ENCODE measurements around the gene SYCE3. TPM values are rescaled to one million over a fixed set of nuclear protein-coding genes. Genes with fewer than 3 reads are reported as not detected.

The SYCE3 gene
- total and polyA plus RNA-seq, 7 donors = not detected

DNA sequence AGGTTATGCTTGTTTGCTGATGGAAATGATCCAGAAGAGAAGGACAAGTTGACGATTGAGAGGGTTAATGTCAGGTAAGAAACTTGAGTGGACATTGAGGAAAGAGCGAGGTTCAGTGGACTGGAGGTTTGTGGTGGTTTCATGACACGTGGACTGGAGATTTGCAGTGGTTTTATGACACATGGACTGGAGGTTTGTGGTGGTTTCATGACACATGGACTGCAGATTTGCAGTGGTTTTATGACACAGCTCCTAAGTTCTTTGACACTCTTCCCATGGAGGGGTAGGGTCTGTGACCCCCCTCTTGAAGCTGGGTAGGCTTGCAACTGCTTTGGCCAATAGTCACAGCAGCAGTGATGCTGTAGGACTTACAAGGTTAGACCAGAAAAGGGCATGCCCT, 32.5 kb upstream of the SYCE3 start:
- WGBS, 3 donors = 86 to 88% (median 87%) methylated on average over 3 of the region's 3 CpGs

DNA sequence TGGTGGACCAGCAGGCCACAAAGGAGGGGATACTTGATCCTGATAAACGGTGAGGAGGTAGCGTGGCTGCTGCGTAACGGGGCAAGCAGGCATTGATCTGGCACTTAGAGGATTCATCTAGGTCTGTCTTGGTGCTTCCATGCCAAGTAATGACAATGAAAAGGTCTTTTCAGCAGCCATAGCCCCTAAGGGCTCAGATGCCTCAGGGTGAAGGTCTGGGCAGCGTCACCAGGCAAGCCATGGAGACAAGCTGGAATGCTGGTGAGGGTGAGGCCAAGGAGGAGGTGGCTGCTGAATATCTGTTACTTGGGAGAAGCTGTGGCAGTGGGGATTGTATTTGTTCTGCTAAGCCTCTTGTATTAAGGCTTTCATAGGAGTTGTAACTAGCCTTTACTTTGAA, 24.7 kb upstream of the SYCE3 start:
- ATAC-seq (no peak), DNase-seq (no peak)
- Histone ChIP-seq H3K4me1 (peaks cover 7% of the 10 kb centered on the region), H3K36me3 (ENCODE audit: insufficient read depth in 1 of 2, low read depth in 1 of 2) (no peaks in the 10 kb centered on the region), H3K9me3 (no peaks in the 10 kb centered on the region), H3K4me3 (no peak overlapping the region), H3K27me3 (ENCODE audit: insufficient read depth in 3 of 3, low read length in 2 of 3) (no peaks in the 10 kb centered on the region), H3K27ac (no peak overlapping the region)
- TF ChIP-seq, protein P1, sequence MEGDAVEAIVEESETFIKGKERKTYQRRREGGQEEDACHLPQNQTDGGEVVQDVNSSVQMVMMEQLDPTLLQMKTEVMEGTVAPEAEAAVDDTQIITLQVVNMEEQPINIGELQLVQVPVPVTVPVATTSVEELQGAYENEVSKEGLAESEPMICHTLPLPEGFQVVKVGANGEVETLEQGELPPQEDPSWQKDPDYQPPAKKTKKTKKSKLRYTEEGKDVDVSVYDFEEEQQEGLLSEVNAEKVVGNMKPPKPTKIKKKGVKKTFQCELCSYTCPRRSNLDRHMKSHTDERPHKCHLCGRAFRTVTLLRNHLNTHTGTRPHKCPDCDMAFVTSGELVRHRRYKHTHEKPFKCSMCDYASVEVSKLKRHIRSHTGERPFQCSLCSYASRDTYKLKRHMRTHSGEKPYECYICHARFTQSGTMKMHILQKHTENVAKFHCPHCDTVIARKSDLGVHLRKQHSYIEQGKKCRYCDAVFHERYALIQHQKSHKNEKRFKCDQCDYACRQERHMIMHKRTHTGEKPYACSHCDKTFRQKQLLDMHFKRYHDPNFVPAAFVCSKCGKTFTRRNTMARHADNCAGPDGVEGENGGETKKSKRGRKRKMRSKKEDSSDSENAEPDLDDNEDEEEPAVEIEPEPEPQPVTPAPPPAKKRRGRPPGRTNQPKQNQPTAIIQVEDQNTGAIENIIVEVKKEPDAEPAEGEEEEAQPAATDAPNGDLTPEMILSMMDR (IDR thresholded peaks at IDR 0.05) = no peak
- 88 to 97% (median 92%) methylated on average over 5 of the region's 5 CpGs for WGBS, 3 donors
- intact Hi-C loops (cut with DNase I) = no loop called here

More for the DNA sequence above, 32.5 kb upstream of the SYCE3 start:
- no peaks in the 10 kb centered on the region for H3K4me1 ChIP-seq
- no peaks in the 10 kb centered on the region for H3K36me3 ChIP-seq (ENCODE audit: insufficient read depth in 1 of 2, low read depth in 1 of 2)
- intact Hi-C loops (cut with DNase I) = no loop called here
- no peaks in the 10 kb centered on the region for H3K9me3 ChIP-seq
- TF ChIP-seq, protein P1 (IDR thresholded peaks at IDR 0.05) = no peak
- H3K27me3 ChIP-seq (ENCODE audit: insufficient read depth in 3 of 3, low read length in 2 of 3) = peaks cover 0 to 14% (median 0%) of the 10 kb centered on the region in 3 donors
- ATAC-seq (no peak), DNase-seq (no peak)
- H3K4me3 ChIP-seq = no peak overlapping the region
- no peak overlapping the region for H3K27ac ChIP-seq

DNA sequence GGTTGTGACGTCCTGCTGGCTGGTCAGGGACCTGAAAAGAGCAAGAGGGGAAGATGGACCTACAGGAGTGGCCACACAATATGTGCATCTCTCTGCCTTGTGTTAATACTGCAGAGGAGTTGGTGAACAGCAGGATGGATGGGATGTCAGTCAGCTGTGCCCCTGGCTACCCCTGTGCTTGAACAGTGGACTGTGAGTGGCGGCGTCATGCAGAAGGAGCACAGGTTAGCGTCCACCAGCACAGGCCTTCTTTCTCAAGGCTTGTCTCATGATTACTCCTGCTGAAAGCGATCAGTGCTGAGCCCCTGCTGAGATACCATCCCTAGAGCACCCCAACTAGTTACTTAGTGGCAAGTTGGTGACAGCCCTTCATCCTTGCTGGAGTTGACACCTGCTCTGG, 23.7 kb upstream of the SYCE3 start:
- ATAC-seq (no peak), DNase-seq (no peak)
- H3K27me3 ChIP-seq (ENCODE audit: insufficient read depth in 3 of 3, low read length in 2 of 3) = no peaks in the 10 kb centered on the region
- TF ChIP-seq, protein P1 (IDR thresholded peaks at IDR 0.05) = no peak
- H3K36me3 ChIP-seq (ENCODE audit: insufficient read depth in 1 of 2, low read depth in 1 of 2) = no peaks in the 10 kb centered on the region
- no peak overlapping the region for H3K27ac ChIP-seq
- WGBS, 3 donors = 72 to 96% (median 83%) methylated on average over 5 of the region's 5 CpGs
- intact Hi-C loops (cut with DNase I) = no loop called here
- peaks cover 12% of the 10 kb centered on the region for H3K4me1 ChIP-seq
- H3K9me3 ChIP-seq = no peaks in the 10 kb centered on the region
- no peak overlapping the region for H3K4me3 ChIP-seq

DNA sequence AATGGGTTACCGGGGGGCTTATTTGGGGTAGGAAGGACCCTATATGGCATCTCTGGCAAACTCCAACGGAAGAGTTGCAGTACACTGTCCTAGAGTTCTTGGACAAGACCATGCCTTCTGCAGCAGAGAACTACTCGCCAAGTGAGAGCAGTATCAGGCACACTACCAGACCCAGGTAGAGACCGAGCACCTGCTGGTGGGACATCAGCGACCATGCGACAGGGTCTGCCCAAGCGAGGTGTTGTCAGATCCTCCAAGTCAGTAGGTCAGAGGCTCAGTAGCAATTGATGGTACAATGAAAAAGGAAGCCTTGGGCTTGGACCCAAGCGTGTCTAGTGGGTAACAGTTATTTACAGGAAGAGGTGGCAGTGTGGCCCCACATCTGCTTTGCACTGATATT, 23.1 kb upstream of the SYCE3 start:
- ATAC-seq (no peak), DNase-seq (no peak)
- TF ChIP-seq, protein P1 (IDR thresholded peaks at IDR 0.05) = no peak
- no peaks in the 10 kb centered on the region for H3K27me3 ChIP-seq (ENCODE audit: insufficient read depth in 3 of 3, low read length in 2 of 3)
- WGBS, 3 donors = 87 to 97% (median 94%) methylated on average over 8 of the region's 8 CpGs
- intact Hi-C loops (cut with DNase I) = no loop called here
- H3K36me3 ChIP-seq (ENCODE audit: insufficient read depth in 1 of 2, low read depth in 1 of 2) = no peaks in the 10 kb centered on the region
- H3K27ac ChIP-seq = no peak overlapping the region
- H3K4me1 ChIP-seq = peaks cover 18% of the 10 kb centered on the region
- no peaks in the 10 kb centered on the region for H3K9me3 ChIP-seq
- H3K4me3 ChIP-seq = no peak overlapping the region

DNA sequence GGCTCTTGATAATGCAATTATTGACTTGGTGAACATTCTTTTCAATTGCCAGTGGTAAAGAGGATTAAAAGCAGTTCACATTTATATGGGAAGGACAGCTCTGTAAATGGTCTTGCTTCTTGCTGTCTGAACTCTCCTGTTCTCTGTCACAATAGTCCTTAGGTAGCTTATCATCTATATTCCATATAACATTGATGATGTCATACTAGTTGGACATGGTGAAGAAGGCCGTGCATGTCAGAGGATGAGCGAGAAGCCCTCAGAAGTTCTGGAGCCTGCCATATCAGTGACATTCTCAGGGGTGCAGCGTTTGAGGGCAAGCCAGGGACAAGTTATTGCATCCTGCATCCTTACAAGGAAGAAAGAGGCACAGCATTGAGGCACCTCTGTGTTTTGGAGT, 22.5 kb upstream of the SYCE3 start:
- H3K4me1 ChIP-seq = peaks cover 22% of the 10 kb centered on the region
- H3K4me3 ChIP-seq = no peak overlapping the region
- no peaks in the 10 kb centered on the region for H3K9me3 ChIP-seq
- intact Hi-C loops (cut with DNase I) = no loop called here
- DNase-seq (no peak), ATAC-seq (no peak)
- peaks cover 0 to 3% of the 10 kb centered on the region in 2 donors for H3K36me3 ChIP-seq (ENCODE audit: insufficient read depth in 1 of 2, low read depth in 1 of 2)
- H3K27me3 ChIP-seq (ENCODE audit: insufficient read depth in 3 of 3, low read length in 2 of 3) = no peaks in the 10 kb centered on the region
- H3K27ac ChIP-seq = no peak overlapping the region
- TF ChIP-seq, protein P1 (IDR thresholded peaks at IDR 0.05) = no peak
- 87 to 95% (median 90%) methylated on average over 3 of the region's 3 CpGs for WGBS, 3 donors

Data from psoas muscle (tissue), 8 donors.